Neural cell (in vitro differentiated cells): ENCODE measurements around the gene NOX4. TPM values are rescaled to one million over a fixed set of nuclear protein-coding genes. Genes with fewer than 3 reads are reported as not detected.

ENCODE experiments used
- H2AFZ ChIP-seq: fragments of 200-600, 300-800 bp; sonication (generic), shearing (Covaris generic); 2 replicates; pipeline ENCODE4 v1.6.0; 2014; ENCODE audit warnings: low read depth, mild to moderate bottlenecking, antibody characterized with exemption, low read length, moderate library complexity
- H3F3A ChIP-seq: fragments of 200-600 bp; shearing (Covaris generic); 2 replicates; pipeline ENCODE4 v1.6.1; 2016; ENCODE audit warnings: mild to moderate bottlenecking, moderate library complexity, mixed read lengths, antibody characterized with exemption, low read length; ENCODE audit not compliant: insufficient read depth, poor library complexity, severe bottlenecking
- H3K27ac ChIP-seq: fragments of 200-600, 300-800 bp; sonication (generic), shearing (Covaris generic); 2 replicates; pipeline ENCODE4 v1.5.1; 2014; ENCODE audit warnings: mild to moderate bottlenecking, low read length, moderate library complexity
- H3K27me3 ChIP-seq: fragments of 300-800, 200-600 bp; sonication (generic), shearing (Covaris generic); 2 replicates; pipeline ENCODE4 v1.6.0; 2014; ENCODE audit warnings: mild to moderate bottlenecking, low read depth, low read length, moderate library complexity; ENCODE audit not compliant: insufficient read depth
- H3K36me3 ChIP-seq: fragments of 300-800, 200-600 bp; sonication (generic), shearing (Covaris generic); 2 replicates; pipeline ENCODE4 v1.5.1; 2014; ENCODE audit warnings: mild to moderate bottlenecking, antibody characterized with exemption, low read length, moderate library complexity; ENCODE audit not compliant: insufficient read depth
- H3K4me2 ChIP-seq: fragments of 300-800, 200-600 bp; sonication (generic), shearing (Covaris generic); 2 replicates; pipeline ENCODE4 v1.6.0; 2014; ENCODE audit warnings: mild to moderate bottlenecking, low read length
- H3K4me3 ChIP-seq: fragments of 300-800, 200-600 bp; sonication (generic), shearing (Covaris generic); 2 replicates; pipeline ENCODE4 v1.5.1; 2014; ENCODE audit warnings: mild to moderate bottlenecking, low read length, moderate library complexity
- H3K79me2 ChIP-seq: fragments of 200-600 bp; shearing (Covaris generic); replicated peaks from 2 replicates; pipeline ENCODE4 v1.6.0; 2014; ENCODE audit warnings: mild to moderate bottlenecking, low read length, moderate library complexity; ENCODE audit not compliant: insufficient read depth
- H3K9ac ChIP-seq: fragments of 300-800, 200-600 bp; sonication (generic), shearing (Covaris generic); 2 replicates; pipeline ENCODE4 v1.6.1; 2016; ENCODE audit warnings: mild to moderate bottlenecking, low read length, mixed read lengths
- H3K9me2 ChIP-seq: fragments of 200-600 bp; shearing (Covaris generic); 2 replicates; pipeline ENCODE4 v1.6.1; 2016; ENCODE audit warnings: mild to moderate bottlenecking, low read length, mixed read lengths; ENCODE audit not compliant: insufficient read depth
- H3K9me3 ChIP-seq: fragments of 200-600, 300-800 bp; sonication (generic), shearing (Covaris generic); 2 replicates; pipeline ENCODE4 v1.6.1; 2016; ENCODE audit warnings: mild to moderate bottlenecking, mixed run types, low read length, moderate library complexity, mixed read lengths
- H4K20me1 ChIP-seq: fragments of 200-600 bp; shearing (Covaris generic); 2 replicates; pipeline ENCODE4 v1.6.1; 2016; ENCODE audit warnings: mild to moderate bottlenecking, mixed run types; ENCODE audit not compliant: insufficient read depth
- CTCF ChIP-seq: fragments of 450-650 bp; IDR thresholded peaks from 2 replicates; pipeline ENCODE4 v1.5.1; 2014; ENCODE audit warnings: antibody characterized with exemption, mild to moderate bottlenecking, moderate library complexity; ENCODE audit not compliant: poor library complexity, severe bottlenecking
- EP300 ChIP-seq: fragments of 450-650 bp; conservative IDR thresholded peaks from 2 replicates; pipeline ENCODE4 v1.6.1; 2014; ENCODE audit warnings: antibody characterized with exemption, mild to moderate bottlenecking, moderate library complexity; ENCODE audit not compliant: poor library complexity, severe bottlenecking
- EZH2 ChIP-seq: fragments of 200-600, 300-800 bp; shearing (Covaris generic), sonication (generic); IDR thresholded peaks from 2 replicates; pipeline ENCODE4 v1.6.1; 2014; ENCODE audit warnings: antibody characterized with exemption, low read length, borderline replicate concordance, mild to moderate bottlenecking; ENCODE audit not compliant: insufficient read depth, poor library complexity, severe bottlenecking
- MXI1 ChIP-seq: fragments of 450-650 bp; conservative IDR thresholded peaks from 2 replicates; pipeline ENCODE4 v1.6.1; 2014; ENCODE audit warnings: antibody characterized with exemption, mild to moderate bottlenecking; ENCODE audit not compliant: poor library complexity, severe bottlenecking
- POLR2AphosphoS5 ChIP-seq: IDR thresholded peaks from 2 replicates; pipeline ENCODE4 v1.6.1; 2012
- RAD21 ChIP-seq: fragments of 450-650 bp; conservative IDR thresholded peaks from 2 replicates; pipeline ENCODE4 v1.6.1; 2014; ENCODE audit warnings: antibody characterized with exemption, mild to moderate bottlenecking, moderate library complexity
- SMC3 ChIP-seq: fragments of 450-650 bp; conservative IDR thresholded peaks from 2 replicates; pipeline ENCODE4 v1.6.1; 2014; ENCODE audit warnings: antibody characterized with exemption, mild to moderate bottlenecking, moderate library complexity; ENCODE audit not compliant: poor library complexity
- TAF1 ChIP-seq: IDR thresholded peaks from 2 replicates; pipeline ENCODE4 v1.6.1; 2012; ENCODE audit warnings: low read depth
- polyA plus RNA-seq: library from polyadenylated mRNA; depleted of rRNA; stranded (reverse); fragments of >200 nt; gene quantifications from 2 replicates; pipeline ENCODE4 v1.2.3, GENCODE V29; 2014
- TF ChIP-seq, protein P1 (sequence below): IDR thresholded peaks from 2 replicates; pipeline ENCODE4 v1.6.1; 2012; ENCODE audit warnings: borderline replicate concordance

The NOX4 gene
- polyA plus RNA-seq, 1 donor from 2014 or later, result 0.71 TPM

- Histone ChIP-seq H3K27ac (no peak overlapping the region), H3K4me3 (no peak overlapping the region), H2AFZ (no peak overlapping the region), H3F3A (no peaks in the 10 kb centered on the region), H3K9me2 (no peaks in the 10 kb centered on the region), H3K27me3 (no peaks in the 10 kb centered on the region), H4K20me1 (no peaks in the 10 kb centered on the region), H3K9me3 (no peaks in the 10 kb centered on the region), H3K36me3 (no peaks in the 10 kb centered on the region), H3K4me2 (no peak overlapping the region), H3K79me2 (no peaks in the 10 kb centered on the region), H3K9ac (no peak overlapping the region)
- TF ChIP-seq EZH2, result no peak
These were observed 212.0 kb downstream of the NOX4 start for GRCh38 chr11:89279176-89279575.

DNA sequence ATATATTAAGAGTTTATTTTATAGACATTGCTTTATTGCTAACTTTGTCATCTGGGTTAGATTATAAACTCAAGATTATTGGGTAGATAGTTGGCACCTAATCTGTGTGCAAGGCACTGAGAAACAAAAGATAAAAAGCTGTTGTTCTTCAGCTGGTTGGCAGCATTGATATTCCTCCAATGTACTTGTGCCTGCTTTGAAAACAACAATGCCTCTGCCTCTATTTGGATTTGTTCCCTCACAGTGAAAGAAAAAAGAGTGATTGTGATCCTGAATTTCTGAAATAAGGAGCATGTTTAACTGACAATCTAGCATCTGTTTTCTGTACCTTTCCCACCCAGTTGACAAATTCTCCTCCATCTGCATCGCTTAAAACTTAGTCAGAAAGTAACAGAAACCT, 215.2 kb downstream of the NOX4 start:
- Histone ChIP-seq H3K4me3 (no peak overlapping the region), H3K27ac (no peak overlapping the region), H3K27me3 (no peaks in the 10 kb centered on the region), H3K36me3 (no peaks in the 10 kb centered on the region), H3K9ac (no peak overlapping the region), H3K9me3 (no peaks in the 10 kb centered on the region), H2AFZ (no peak overlapping the region), H3K4me2 (no peak overlapping the region), H3F3A (no peaks in the 10 kb centered on the region), H4K20me1 (no peaks in the 10 kb centered on the region), H3K79me2 (no peaks in the 10 kb centered on the region), H3K9me2 (no peaks in the 10 kb centered on the region)
- no peak for TF ChIP-seq TAF1
- no peak for TF ChIP-seq MXI1
- TF ChIP-seq RAD21, result no peak
- no peak for TF ChIP-seq CTCF
- TF ChIP-seq POLR2AphosphoS5, result no peak
- TF ChIP-seq, protein P1, sequence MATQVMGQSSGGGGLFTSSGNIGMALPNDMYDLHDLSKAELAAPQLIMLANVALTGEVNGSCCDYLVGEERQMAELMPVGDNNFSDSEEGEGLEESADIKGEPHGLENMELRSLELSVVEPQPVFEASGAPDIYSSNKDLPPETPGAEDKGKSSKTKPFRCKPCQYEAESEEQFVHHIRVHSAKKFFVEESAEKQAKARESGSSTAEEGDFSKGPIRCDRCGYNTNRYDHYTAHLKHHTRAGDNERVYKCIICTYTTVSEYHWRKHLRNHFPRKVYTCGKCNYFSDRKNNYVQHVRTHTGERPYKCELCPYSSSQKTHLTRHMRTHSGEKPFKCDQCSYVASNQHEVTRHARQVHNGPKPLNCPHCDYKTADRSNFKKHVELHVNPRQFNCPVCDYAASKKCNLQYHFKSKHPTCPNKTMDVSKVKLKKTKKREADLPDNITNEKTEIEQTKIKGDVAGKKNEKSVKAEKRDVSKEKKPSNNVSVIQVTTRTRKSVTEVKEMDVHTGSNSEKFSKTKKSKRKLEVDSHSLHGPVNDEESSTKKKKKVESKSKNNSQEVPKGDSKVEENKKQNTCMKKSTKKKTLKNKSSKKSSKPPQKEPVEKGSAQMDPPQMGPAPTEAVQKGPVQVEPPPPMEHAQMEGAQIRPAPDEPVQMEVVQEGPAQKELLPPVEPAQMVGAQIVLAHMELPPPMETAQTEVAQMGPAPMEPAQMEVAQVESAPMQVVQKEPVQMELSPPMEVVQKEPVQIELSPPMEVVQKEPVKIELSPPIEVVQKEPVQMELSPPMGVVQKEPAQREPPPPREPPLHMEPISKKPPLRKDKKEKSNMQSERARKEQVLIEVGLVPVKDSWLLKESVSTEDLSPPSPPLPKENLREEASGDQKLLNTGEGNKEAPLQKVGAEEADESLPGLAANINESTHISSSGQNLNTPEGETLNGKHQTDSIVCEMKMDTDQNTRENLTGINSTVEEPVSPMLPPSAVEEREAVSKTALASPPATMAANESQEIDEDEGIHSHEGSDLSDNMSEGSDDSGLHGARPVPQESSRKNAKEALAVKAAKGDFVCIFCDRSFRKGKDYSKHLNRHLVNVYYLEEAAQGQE, result no peak
- TF ChIP-seq SMC3, result no peak
- TF ChIP-seq EP300, result no peak
- TF ChIP-seq EZH2, result no peak

Other genes with a start within 250 kb of the NOX4 start
- not detected in 2 replicates for gene TRIM77, start 218.9 kb upstream of the NOX4 start, polyA plus RNA-seq